ENCODE results near the gene DYRK1A.

Gene DYRK1A

DNA sequence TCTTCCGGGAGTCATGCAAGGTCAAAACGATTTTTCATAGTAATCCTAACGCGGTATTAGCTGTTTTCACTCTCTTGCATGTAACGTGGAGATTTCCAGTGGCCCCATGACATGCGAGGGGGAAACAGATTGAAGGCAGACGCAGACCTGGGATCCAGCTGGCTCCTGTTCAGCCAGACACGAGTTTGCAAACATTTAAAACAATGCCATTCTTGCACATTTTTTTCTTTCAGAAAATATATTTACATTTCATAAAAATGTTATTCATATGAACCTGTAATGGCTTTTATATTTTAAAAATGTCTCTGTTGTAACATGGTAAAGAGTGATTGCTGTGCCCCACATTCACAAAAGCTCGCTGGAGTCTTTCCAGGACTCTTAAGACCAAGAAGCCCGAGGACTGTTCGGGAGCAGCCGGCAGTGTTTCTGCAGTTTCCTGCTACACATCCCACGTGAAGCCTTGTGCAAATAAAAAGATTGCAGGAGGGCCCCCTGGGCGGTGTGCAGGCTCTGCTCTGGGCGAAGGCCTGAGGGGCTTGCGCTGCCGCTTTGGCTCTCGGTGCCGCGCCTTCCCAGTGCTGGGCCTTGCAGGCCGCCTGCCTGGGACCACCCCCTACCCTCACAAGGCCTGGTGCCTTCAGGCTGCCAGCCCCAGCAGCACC is 184.9 kb downstream of the DYRK1A start:
- no peak for DNase-seq

DNA sequence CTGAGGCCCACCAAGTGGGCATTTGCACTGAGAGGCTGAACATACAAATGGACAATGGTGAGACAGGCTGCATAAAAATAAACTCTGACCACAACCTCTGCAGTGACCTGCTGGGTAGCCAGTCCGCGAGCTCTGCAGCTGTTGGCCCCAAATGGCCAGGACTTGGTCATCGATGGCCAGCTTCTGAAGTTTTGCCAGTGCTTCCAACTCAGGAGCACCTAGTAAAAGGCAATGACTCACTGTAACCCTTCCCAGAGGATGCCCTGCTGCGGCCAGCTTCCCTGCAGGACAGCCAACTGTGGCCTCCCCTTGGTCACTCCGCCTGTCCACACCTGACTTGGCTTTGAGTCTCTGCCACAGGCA is 185.4 kb downstream of the DYRK1A start:
- DNase-seq, result no peak

DNA sequence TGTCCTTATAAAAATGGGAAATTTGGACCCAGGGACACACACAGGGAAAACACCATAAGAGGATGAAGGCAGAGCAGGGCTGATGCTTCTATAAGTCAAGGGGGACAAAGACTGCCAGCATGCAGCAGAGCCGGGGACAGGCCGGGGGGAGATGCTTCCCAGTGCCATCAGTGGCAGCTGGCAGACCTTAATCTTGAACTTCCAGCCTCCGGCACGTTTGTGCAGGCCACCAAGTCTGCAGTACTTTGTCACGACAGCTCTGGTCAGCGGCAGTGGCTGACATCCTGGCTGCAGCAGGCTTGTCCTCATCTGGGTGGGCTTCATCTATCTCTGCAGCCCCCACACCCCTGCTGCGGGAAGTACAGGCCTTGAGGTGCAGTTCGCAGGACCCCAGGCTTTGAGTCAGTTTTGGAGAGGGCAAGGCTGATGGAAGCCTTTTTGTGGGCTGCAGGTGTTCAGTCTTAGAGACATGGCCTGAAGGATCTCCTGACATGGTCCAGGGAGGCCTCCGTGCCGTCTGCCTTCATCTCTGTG is 186.0 kb downstream of the DYRK1A start:
- no peak for DNase-seq

DNA sequence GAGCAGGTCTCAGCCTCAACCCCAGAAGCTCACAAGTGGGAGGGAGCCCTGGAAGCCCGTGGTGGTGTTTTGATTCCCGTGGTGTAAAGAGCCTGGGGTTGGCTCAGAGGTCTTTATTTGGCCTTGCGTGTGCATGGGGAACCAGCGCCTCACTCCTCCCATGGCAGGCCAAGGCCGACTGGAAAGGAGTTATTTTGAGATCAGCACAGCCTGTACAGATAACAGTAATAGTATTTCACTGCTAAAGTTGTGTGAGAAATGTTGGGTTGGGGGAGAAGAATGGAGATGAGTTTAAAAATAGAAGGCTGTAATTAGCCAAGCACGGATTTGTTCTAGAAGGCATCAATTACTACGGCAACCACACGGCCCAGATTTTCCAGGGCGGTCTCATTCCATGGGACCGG is 186.5 kb downstream of the DYRK1A start:
- DNase-seq, result no peak

DNA sequence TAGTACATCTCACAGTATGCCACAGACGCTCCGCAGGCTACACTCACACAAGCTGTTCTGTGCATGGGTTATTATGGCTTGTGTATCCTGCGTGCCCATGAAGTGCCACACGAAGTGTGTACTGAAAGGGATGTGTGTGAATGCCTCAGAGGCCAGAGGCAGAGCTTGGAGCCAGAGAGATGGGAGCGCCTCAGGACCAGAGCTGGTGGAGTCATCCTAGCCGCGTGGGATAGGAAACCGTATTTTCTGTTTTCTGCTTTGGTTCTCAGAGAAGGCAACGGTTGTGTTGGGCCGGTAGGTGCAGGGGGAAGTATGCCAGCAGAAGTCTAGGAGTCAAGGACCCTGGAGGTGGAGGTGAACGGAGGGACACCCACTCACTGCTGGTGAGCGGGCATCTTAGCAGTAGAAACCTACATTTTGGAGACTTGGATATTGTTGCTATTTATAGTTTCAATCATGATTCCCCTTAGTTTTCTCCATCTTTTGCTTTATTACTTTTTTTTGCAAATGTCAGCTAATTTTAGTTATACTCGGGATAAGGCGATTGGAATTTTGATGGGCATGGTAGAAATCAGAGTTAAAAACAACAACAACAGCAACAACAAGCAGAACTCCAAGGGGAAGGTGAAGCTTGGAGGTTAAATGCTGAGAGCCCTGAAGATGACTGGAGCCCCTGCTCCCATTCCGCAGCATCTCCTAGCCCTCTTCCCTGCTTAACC is 188.2 kb downstream of the DYRK1A start:
- DNase-seq, result no peak

DNA sequence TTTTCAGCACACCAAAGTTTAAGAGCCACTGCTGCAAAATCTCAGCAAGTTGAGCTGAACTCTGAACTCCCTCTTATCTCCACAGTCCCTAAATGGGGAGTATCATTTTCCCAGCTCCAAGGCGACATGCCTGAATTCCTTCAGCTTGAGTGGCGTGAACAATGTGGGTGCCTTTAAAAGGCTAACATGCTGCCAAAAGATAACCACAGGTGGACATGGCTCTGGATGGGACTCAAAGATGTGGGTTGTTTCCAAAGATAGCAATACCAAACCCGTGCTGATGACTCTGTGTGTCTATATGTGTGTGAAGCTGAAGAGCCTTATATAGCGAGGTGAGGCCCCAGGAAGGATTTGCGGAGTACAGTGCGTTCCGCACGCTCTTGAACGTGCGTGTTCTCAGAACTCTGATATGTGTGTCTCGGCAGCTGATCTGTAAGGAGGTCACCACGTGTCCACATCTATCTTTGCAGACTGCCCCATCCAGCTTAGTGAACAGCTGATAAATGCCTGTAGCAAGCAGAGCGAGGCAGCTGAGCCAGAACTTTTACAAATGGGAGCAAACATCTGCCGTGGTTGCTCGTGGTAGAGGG is 189.2 kb downstream of the DYRK1A start:
- DNase-seq, result no peak

DNA sequence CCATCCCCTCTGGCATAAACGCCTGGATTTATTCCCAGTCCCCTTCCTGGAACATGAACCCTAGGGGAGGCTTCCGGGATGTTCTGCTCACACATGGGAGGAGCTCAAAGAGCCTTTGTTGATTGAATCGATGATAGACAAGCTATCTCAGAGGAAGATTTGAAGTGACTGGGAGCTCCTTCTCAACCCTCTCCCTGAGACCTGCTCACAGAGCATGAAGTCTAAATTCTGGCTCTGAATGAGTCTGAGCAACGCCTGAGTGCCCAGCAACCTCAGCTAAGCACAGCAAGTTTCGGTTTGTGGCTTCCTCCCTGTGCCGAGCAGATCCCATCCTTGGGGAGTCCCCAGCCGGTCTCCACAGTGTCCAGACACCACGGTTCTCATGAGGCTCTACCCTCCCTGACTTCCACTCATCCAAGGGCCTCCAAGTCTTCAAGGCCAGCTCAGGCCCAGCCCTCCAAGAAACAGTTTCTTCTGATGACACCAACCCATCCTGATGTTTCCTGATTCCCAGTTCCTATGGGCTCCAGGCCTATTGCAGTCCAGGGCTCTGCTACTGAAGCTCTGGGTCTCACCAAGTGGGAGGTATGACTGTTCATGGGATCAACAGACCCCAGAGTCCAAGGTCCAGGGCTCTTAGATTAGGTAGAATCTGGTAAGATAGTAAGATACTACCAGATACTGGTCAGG is 190.8 kb downstream of the DYRK1A start:
- peak in 1 of 5 experiments; percentile 6 for DNase-seq

DNA sequence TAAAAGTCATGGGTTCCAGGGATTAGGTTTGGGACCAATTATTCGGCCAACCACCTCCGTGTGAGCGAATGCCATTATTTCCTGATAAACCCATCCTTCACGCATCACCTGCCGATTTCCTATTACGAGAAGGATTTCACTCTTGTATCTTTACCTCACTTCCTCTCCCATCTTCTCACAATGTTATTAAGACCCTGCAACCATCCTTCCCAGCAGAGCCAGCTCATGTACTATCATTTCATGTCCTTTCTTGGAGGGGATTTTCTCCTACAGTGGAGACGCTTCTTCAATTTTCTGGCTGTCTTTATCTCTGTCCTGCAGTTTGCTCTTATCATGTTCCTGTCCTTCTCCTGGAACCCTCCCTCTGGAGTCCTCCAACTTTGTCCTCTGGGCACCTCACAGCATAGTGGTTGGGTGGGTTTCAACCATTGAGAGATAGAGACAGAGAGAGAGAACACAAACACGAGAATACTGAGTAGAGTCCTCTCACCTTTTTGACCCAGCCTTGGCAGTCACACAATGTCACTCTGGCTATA is 192.2 kb downstream of the DYRK1A start:
- DNase-seq, result no peak

DNA sequence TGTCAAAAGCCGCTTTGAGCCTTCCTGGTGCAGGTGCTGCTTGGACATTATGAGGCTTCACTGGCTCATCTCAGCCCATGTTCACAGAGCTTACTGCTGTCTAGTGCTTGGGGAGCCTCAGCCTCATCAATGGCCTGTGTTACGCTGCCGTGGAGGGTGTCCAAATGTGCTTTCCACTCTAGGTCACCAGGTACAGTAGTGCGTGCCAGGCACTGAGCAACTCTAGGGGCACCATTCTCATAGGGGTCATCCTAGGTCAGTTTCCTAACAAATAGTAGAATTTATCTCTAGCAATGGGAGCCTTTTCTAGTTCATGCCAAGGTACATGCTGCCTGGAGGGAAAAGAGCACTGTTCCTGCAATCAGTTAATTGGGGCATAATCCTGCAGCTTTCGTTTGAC is 193.8 kb downstream of the DYRK1A start:
- DNase-seq, result no peak

DNA sequence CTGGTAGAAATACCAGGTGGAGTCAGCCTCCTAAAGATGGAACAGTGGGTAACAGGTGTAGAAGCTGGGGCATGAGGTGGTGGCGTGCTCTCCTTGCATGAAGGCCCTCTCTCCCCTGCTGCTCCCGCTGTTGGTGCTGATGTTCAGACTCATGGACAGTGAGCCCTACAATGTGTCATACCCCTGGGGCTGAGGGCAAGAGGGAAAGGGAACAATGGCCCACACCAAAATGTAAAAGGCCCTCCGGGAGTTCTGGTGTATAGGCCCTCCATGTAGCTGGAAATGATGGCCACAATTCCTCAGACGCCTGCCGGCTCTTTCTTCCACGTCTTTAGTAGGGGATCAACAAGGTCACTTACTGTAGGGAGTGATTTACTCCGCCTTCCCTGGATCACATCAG is 194.9 kb downstream of the DYRK1A start:
- DNase-seq, result no peak

DNA sequence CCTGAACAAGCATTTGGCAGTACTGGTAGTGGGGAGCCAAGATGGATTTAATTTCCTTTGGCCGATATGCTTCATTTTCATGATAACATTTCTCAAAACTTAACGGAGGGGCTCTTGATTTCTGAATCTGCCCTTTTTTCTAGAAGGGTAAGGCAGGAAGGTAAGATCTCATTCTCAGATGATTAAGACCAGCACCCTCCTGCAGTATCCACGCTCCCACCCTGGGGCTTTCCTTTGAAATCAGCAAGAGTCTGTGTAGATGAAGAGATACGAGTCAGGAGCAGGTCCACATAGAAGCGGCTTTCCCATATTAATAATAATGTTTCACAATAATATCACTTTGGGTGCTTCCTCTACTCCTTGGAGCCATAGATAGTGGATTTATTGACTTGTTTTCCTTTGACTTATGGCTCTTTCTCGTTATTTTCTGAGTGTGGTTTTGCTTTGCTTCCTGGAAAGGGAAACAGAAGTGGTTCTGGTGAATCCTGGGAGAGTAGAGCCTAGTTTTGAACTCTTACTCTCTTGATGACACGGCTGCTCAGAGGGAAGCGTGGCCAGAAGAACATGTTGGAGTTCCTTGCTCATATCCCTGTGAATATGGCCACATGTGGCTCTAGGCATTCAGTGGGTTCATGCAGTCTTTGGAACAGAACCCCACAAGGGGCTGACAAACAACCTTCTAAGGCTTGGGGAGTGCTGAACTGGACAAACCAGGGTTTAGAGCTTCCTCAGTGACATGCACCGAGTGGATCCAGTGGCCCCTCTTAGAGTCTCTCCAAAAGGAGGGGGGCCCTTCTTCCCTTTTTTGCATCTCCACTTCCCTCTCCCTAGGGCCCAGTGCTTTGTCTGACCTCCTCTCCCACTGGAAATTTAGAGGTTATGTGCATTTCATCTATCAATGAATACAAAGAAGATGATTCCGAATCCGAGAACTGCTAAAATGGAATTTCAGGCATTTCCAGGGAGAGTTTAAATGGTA is 195.7 kb downstream of the DYRK1A start:
- DNase-seq, result no peak

DNA sequence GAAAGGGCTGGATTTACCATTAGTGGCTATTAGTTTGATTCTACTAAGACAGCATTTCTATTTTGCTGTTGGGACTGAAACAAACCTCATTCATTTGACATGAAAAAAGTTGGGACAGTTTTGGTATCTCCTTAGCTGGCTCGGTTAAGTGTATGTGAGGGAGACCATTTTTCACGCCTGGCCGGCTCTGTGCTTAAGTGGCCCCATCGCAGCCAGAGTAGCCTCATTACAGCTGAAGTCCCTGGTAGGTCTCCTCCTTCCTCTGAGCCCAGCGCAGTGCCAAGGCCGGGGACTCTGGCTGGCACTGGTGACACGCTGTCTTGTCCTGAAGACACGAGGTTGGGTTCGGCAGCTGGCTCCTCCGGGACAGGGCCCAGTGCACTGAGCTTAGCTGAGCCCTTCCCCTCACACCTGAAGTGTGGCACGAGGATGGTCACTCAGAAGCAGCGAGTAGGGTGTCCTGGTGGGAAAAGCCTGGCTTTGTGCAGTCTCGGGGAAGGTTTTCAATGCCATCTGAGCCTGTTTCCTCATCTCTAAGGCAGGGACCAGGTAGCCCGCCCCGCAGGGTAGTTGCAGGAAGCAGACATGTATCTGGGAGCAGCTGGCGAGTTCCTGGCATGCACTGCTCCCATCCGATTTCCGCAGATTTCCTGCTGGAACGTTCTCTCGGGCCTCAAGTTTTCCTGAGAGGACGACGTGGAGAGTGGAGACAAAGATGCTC is 196.5 kb downstream of the DYRK1A start:
- no peak for DNase-seq

DNA sequence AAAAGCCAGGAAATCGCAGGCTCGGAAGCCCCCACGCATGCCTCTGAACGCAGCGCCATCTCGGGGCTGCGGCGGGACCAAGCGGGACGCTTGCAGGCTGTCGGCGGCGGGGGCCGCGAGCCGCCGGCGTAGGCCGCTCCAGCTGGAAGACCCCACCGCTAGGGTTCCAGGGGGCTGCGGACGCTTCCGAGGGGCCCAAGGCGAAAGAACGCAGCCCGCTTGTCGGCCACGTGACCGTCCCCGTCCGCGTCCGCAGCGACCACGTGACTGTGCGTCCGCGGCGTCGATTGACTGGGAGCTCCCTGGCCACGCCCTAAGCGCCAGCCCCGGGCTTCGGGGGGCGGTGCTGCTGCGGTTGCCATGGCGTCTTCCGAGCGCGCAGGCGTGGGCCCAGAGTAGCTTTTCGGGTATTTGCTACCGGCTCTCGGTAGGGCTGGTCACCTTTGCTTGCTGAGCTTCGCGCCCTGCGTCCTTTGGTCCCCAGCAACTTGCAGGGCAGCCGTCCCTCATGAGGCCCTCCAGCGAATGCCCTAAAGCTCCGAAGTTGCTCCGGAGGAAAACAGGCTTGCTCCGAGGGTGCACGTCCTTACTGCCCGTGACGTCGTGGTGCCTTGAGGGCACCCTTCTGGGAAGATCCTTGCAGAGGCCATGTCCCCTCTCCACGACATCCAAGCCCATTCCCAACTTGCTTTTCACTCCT is 197.2 kb downstream of the DYRK1A start:
- DNase-seq, result peak; percentile 78 to 97 (median 89)

DNA sequence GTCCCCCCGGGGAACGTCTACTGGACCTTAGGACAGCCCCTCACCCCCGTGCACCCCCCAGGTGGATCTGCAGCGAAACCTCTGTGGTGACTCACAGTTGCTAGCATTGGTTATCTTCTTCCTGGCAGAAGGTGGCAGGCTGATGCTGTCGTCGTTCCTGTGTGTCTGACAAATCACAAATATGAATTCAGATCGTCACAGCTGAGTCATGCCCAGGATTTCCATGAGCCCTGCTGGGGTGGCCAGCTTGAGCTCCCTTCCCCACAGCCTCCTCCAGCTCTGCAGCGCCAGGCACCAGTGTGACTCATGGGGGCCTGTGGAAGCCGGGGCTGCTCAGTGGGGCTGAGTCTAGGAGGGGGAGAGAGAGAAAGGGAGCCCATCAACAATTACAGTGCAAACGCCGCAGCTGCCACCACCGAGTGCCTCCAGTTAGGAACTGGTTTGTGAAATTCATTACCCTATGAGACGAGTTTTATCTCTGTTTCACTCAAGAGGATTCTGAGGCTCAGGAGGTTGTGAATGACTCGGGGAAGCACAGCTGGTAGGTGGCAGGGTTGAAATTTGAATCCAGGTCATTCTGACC is 197.9 kb downstream of the DYRK1A start:
- peak; percentile 40 to 95 (median 78) for DNase-seq

DNA sequence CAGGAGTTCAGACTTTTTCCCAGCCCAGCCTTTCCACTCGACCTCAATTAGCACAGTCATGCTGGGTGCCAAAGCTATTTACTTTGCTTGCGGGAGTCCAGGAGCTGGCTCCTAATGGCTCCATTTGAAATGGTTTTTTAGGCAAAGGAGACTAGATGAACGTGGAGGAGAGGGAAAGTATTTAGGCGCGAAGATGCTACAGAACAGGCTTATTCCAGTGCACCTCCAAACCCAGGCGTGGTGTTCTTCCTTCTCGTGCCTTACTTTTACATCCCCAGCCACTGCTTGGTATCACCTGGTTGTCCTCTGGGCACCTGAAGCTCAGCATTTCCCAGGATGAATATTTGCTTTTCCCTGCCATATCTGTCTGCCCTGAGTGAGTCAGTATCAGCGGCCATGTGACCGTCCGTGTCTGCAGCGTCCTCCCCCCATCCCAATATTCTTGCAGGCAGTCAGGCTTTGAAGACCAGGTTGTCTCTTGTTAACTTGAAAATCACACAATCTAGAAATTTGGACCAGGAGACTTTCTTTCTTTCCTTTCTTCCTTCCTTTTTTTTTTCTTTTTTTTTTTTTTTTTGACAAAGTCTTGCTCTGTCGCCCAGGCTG is 198.5 kb downstream of the DYRK1A start:
- no peak for DNase-seq

DNA sequence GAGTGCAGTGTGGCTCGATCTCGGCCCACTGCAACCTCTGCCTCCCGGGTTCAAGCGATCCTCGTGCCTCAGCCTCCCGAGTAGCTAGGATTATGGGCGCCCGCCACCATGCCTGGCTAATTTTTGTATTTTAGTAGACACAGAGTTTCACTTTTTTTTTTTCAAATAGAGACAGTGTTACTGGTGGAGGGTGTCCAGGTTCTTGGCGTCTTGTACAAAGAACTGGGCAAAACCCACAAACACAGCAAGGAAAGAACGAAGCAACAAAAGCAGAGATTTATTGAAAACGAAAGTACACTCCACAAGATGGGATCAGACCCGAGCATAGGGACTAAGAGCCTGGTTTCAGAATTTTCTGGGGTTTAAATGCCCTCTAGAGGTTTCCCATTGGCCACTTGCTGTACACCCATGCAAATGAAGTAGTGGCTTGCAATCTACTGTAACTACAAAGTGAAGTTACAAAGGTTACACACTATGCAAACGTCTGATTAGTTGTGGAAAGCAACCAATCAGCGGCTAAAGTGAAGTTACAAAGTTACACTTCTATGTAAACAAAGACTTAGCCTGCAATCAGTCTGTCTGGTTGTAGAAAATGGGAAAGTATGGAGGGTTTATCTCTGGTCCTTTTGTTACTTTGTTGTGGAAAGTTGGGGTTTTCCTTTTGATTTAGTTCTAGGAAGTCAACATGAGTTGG is 199.1 kb downstream of the DYRK1A start:
- no peak for DNase-seq

DNA sequence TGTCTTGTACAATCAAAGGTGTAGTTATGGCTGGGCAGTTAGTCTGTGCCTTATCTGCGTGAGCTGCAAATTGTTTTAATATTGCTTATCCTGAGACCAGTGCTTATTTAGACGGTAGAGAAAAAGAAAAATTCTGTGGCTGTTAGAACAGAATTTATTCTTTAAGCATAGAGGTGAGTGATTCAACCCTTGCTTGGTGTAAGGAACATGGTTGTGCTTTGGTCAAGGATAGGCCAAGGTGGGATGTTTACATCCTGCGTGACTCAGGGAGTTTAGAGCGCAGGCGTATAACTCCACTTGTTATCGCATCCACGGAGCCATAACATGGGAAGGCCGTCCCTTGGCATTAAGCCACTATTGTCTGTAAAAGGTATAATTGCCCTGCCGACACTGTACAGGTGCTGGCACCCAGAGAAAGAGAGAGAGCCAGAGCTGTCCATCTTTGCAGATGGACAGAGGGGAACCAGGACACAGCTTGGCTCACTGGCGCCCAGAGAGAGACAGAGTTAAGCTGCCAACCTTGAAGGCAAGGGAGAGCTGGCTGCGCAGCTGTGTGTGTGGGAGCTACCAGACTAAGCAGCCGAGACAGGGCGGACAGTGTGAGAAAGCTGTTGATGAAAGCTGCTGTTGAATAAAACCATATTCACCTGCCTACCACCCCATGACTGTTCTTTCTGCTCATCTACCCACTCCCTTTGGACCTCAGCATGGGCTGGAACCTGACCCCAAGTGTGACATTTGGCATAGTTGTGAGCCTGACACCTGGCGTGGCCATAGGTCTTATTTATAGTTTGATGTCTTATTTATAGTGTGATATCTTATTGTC is 200.4 kb downstream of the DYRK1A start:
- no peak for DNase-seq

DNA sequence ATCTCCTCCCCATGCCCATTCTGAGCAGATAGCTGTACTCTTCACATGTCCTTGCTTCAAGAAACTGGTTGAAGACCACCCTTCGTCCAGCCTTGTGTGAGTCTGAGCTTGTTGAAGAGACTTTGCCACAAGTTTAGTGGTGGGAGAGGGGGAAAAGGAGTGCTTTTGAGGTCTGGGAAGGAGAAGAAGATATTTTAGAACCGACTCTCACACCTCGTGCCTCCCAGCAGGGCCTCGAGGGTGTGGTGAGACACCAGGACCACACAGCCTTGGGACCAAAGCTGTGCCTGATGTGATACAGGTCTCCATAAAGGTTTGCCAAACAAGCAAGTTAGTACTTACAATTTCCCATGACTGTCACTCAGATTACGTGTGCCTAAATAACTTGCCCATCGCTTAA is 201.8 kb downstream of the DYRK1A start:
- no peak for DNase-seq
